GM21528 (cell line): Measurements from ENCODE around the gene ZFR2.
"Not testable (repeated sequence)": the region's sequence is repeated elsewhere in the genome, so short reads cannot be mapped to it uniquely, and the experiment has no call there.

ENCODE experiments used
- ATAC-seq: cut with Tn5 transposase; IDR thresholded peaks from one replicate; pipeline ENCODE4 v1.9.1; 2021; ENCODE audit warnings: mild to moderate bottlenecking, moderate library complexity; ENCODE audit not compliant: unreplicated experiment, low FRiP score

Gene ZFR2

DNA sequence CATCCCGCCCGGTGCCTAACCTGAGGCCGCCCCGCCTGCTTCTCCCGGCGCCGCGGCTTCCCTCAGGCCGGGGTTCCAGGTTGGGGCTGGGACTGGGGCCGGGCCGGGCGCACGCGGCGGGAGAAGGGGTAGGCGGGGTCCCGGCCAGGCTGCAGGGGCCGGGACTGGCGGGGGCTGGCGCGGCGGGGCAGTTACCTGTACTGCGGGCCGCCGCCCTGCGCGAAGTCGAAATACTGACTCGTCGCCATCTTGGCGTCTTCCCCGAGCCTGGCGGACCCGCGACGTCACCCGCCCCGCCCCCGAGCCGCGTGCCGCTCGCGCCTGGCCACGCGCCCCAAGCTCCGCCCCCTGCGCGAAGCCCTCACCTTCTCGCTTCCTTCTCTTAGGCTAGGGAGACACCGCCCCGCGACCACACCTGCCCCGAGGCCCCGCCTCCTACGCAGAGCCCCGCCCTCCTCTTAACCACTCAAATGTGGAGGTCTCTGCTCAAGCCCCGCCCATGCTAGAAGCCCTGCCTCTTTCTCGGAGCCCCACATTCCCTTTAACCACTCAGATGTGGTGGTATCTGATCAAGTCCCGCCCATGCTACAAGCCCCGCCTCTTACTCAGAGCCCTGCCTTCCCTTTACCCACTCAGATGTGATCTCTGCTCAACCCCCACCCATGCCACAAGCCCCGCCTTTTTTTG, at the start of gene ZFR2:
TSS of gene ZFR2 (minus strand) at position 269 of the 687 bp plus-strand sequence. CDS start at position 248, 21 bp downstream.
- no peak for ATAC-seq

DNA sequence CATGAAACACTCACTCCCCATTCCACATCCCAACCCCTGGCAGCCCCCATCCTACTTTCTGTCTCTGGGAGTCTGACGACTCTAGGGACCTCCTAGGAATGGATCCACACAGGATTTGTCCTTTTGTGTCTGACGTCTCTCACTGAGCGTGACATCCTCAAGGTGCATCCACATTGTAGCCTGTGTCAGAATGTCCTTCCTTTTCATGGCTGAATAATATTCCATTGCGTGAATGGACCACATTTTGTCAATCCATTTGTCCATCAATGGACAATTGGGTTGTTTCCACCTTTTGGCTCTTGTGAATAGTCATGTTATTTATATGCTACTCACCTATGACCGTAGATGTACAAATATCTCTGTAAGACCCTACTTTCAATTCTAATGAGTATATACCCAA, 47.2 kb upstream of the ZFR2 start:
- no peak for ATAC-seq

DNA sequence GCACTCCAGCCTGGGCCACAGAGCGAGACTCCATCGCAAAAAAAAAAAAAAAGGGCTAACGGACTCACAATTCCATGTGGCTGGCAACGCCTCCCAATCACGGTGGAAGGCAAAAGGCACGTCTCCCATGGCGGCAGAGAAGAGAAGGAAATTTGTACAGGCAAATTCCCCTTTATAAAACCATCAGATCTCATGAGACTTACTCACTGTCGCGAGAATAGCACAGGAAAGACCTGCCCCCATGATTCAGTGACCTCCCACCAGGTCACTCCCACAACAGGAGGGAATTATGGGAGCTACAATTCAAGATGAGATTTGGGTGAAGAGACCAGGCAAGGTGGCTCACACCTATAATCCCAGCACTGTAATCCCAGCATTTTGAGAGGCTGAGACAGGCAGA, 45.4 kb upstream of the ZFR2 start:
- no peak for ATAC-seq

- ATAC-seq = no peak
Observed at GRCh38 chr19:3910105-3910504, 41.3 kb upstream of the ZFR2 start.

DNA sequence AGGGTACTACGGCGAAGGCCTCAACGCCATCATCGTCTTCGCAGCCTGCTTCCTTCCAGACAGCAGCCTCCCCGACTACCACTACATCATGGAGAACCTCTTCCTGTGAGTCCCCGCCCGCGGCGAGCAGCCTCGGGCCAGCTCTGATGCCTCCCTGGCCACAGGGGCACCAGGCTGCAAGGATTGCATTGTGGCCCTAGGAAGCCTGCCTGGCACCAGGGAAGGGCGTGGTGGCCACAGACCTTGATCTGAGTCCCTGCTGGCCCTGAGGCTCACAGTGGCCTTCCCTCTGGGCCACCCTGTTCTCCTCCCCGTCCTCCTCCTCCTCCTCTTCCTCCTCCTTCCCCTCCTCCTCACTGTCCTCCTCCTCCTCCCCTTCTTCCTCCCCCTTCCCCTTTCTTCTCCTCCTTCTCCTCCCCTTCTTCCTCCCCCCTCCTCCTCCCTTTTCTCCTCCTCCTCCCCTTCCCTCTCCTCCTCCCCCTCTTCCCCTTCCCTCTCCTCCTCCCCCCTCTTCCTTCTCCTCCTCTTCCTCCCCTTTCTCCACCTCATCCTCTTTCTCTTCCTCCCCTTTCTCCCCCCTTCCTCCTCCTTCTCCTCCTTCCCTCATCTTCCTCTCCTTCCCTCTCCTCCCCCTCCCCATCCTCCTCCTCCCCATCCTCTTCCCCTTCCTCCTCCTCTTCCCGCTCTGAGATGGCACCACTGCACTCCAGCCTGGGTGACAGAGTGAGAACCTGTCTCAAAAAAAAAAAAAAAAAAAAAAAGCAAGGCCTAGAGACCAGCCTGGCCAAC, 39.6 kb upstream of the ZFR2 start:
- no peak for ATAC-seq

DNA sequence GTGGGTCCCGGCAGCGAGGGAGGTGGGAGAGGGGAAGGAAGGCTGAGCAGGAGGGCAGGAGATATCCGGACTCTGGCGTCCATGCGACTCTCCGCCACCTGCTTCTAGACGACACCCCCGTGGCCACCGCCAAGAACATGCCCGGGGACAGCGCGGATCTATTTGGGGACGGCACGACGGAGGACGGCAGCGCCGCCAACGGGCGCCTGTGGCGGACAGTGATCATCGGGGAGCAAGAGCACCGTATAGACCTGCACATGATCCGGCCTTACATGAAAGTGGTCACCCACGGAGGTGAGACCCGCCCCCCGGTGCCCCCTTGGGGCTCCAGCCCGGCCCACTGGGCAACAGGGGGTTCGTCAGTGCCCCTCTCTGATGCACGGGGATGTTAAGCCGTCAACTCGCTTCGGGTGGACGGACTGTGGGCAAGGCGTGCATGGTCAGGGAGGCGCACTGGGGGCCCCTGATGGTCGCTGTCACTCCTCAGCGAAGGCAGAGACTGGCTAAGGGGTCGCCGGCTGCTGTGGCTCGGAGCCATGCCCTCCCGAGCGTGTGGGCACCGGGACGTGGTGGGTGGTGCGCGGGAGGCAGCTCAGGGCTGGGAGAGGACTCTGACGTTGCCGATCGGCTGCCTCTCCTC, 38.9 kb upstream of the ZFR2 start:
- no peak for ATAC-seq

- no peak for ATAC-seq
Observed at GRCh38 chr19:3904233-3904632, 35.4 kb upstream of the ZFR2 start.

- ATAC-seq = no peak
Observed at GRCh38 chr19:3902317-3902973, 33.6 kb upstream of the ZFR2 start.

GRCh38 chr19:3899531-3900294, 30.9 kb upstream of the ZFR2 start:
- ATAC-seq = no peak

DNA sequence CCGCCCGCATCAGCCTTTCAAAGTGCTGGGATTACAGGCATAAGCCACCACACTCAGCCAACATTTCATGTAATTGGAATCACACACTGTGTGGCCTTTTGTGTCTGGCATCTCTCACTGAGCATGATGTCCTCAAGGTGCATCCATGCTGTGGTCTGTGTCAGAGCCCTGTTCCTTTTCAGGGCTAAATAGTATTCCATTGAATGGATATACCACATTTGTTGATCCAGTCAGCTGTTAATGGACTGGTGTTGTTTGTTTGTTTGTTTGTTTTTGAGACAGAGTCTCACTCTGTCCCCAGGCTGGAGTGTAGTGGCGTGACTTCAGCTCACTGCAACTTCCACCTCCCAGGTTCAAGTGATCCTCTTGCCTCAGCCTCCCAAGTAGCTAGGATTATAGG, 29.6 kb upstream of the ZFR2 start:
- no peak for ATAC-seq

GRCh38 chr19:3897936-3898335, 29.1 kb upstream of the ZFR2 start:
- ATAC-seq = no peak

GRCh38 chr19:3895788-3896187, 26.9 kb upstream of the ZFR2 start:
- no peak for ATAC-seq

DNA sequence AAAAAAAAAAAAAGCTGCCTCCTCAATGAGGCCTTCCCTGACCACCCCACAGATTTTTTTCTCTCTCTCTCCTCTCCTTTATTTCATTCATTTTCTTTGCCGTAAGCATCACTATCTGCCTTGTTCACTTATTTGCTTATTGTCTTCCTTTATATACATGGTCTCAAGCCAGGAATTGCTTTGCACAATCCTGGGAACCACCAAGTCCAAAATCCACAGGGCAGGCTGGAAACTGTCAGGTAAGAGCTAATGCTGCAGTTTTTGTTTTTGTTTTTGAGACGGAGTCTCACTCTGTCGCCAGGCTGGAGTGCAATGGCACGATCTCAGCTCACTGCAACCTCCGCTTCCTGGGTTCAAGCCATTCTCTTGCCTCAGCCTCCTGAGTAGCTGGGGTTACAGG, 26.1 kb upstream of the ZFR2 start:
- ATAC-seq = not testable (repeated sequence)

GRCh38 chr19:3893509-3894179, 24.8 kb upstream of the ZFR2 start:
- ATAC-seq = no peak

DNA sequence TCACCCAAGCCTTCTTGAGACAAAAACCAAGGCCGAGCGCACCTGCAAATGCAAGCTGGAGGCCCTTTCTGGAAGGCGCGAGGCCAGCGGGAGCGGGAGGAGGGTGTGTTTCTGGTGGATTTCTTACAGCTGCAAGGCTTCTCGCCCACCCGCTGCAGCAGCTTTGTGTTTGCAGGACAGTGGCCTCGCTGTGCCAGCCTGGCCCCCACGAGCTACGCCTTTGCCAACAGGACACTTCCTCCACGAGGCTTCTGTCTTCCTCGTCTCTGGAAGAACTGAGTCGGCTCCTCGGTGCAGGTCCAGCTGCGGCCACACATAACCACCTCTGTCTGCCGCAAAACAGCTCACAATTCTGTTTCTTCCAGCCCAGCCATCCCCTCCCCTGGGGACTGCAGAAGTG, 21.8 kb upstream of the ZFR2 start:
- no peak for ATAC-seq

DNA sequence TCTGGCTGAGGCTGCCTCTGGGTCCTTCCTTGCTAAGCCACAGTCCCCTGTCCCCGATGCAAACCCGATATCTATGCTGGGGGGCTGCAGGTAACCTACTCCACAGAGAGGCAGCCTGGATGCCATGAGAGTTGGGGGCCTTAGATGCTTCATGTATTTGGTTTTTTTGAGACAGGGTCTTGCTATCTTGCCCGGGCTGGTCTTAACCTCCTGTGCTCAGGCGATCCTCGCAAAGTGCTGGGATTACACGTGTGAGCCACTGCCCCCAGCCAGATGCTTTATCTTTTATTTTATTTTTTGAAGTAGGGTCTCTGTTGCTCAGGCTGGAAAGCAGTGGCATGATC, 13.2 kb upstream of the ZFR2 start:
- no peak for ATAC-seq

- ATAC-seq = no peak
Observed at GRCh38 chr19:3881272-3882040, 12.6 kb upstream of the ZFR2 start.

DNA sequence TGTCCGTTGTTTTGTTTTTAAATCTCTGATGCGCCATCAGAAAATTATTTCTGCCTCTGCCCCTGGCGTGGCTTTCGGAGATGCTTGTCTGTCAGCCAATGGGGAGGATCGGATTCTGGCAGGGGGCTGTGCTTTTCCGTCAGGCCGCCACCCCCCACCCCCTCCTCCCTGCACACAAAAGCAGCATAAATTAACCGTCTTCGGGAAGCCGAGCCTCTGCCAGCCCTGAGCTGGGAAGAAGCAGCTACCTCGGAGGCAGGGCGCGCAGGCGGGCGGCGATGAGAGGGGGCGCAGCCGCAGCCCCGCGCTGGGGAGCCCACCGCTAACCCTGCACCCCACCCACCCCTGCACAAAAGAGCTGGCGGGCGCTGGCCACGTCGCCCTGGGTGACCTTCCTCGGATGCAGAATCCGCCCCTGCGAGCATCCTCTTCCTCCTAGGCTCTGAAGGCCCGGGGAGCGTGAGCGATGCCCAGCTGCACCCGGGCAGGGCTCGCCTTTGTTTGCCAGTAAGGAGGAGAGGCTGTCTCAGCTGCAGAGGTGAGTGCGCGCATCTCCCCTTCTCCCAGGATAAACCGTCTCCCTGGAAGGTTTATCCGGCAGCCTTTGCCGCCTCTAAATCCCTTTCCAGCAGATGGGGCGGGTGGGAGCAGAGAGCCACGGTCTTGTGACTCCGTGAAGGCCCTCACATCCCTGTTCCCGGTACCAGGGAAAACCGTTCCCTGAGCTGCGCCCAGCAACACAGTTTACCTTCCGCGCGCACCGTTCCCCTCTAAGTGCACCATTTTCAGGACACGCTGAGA, 11.8 kb upstream of the ZFR2 start, which contains the start of gene ATCAY:
TSS of gene ATCAY (plus strand) at position 215 of the 801 bp plus-strand sequence. CDS start 5,083 bp downstream, outside the sequence.
- ATAC-seq = no peak
